ENCODE measurements around the gene SLC29A2. TPM values are rescaled to one million over a fixed set of nuclear protein-coding genes. Genes with fewer than 3 reads are reported as not detected.

Gene SLC29A2
- total RNA-seq, 1 donor: 0.36 TPM

DNA sequence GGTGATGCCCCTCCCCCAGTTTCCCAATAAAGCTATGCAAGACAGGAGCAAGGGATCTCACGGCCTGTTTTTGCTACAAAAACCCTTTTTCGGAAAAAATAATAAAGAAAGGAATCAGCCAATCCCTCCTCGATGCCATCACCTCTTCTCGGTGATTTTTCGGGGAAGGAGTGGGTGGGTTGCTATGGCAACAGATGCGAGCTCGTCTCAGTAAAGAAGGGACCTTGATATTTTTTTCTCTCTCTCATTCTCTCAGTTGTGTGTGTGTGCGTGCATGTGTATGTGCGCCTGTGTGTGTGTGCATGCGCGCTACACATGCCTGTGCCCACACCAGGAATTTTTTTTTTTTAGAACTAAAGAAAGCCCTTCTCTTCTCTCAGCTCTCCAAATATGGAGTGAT is 45.4 kb upstream of the SLC29A2 start:
- TF ChIP-seq, protein P1, sequence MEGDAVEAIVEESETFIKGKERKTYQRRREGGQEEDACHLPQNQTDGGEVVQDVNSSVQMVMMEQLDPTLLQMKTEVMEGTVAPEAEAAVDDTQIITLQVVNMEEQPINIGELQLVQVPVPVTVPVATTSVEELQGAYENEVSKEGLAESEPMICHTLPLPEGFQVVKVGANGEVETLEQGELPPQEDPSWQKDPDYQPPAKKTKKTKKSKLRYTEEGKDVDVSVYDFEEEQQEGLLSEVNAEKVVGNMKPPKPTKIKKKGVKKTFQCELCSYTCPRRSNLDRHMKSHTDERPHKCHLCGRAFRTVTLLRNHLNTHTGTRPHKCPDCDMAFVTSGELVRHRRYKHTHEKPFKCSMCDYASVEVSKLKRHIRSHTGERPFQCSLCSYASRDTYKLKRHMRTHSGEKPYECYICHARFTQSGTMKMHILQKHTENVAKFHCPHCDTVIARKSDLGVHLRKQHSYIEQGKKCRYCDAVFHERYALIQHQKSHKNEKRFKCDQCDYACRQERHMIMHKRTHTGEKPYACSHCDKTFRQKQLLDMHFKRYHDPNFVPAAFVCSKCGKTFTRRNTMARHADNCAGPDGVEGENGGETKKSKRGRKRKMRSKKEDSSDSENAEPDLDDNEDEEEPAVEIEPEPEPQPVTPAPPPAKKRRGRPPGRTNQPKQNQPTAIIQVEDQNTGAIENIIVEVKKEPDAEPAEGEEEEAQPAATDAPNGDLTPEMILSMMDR (IDR thresholded peaks at IDR 0.05; ENCODE audit: insufficient read depth, low read length): no peak

DNA sequence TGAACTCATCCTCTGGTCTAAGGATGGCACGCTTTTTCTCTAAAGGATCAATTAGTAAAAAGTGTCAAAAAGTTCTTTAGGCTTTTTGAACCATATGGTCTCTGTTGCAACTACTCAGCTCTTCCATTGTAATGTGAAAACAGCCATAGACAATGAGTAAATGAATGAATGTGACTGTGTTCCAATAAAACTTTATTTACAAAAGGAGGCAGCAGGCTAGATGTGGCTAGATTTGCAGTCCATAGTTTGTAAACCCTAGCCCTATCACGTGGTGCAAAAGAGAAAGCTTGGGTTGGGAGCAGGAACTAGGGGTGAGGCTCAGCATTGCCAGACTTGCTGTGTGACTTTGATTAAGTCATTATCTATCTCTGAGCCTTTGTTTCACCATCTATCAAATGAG is 43.9 kb upstream of the SLC29A2 start:
- TF ChIP-seq, protein P1 (IDR thresholded peaks at IDR 0.05; ENCODE audit: insufficient read depth, low read length): no peak

More for the DNA sequence above, 45.4 kb upstream of the SLC29A2 start:
- DNase-seq (ENCODE audit: low read depth): no peak
- no peak overlapping the region for H3K4me3 ChIP-seq (ENCODE audit: low read depth, low read length)

GRCh38 chr11:66414120-66414934 is 42.8 kb upstream of the SLC29A2 start:
- H3K4me3 ChIP-seq (ENCODE audit: low read depth, low read length): no peak overlapping the region
- TF ChIP-seq, protein P1 (IDR thresholded peaks at IDR 0.05; ENCODE audit: insufficient read depth, low read length): no peak
- DNase-seq (ENCODE audit: low read depth): no peak

More for the DNA sequence above, 43.9 kb upstream of the SLC29A2 start:
- H3K4me3 ChIP-seq (ENCODE audit: low read depth, low read length): no peak overlapping the region
- no peak for DNase-seq (ENCODE audit: low read depth)

- DNase-seq (ENCODE audit: low read depth): no peak
- no peak overlapping the region for H3K4me3 ChIP-seq (ENCODE audit: low read depth, low read length)
- TF ChIP-seq, protein P1 (IDR thresholded peaks at IDR 0.05; ENCODE audit: insufficient read depth, low read length): no peak
Observed at GRCh38 chr11:66413167-66413566, 41.6 kb upstream of the SLC29A2 start.

- no peak overlapping the region for H3K4me3 ChIP-seq (ENCODE audit: low read depth, low read length)
- DNase-seq (ENCODE audit: low read depth): no peak
- TF ChIP-seq, protein P1 (IDR thresholded peaks at IDR 0.05; ENCODE audit: insufficient read depth, low read length): no peak
Observed at GRCh38 chr11:66412110-66412509, 40.5 kb upstream of the SLC29A2 start.

- no peak overlapping the region for H3K4me3 ChIP-seq (ENCODE audit: low read depth, low read length)
- TF ChIP-seq, protein P1 (IDR thresholded peaks at IDR 0.05; ENCODE audit: insufficient read depth, low read length): no peak
- no peak for DNase-seq (ENCODE audit: low read depth)
Observed at GRCh38 chr11:66411323-66411722, 39.8 kb upstream of the SLC29A2 start.
